Measurements from ENCODE around the gene CIT. TPM values are rescaled to one million over a fixed set of nuclear protein-coding genes. Genes with fewer than 3 reads are reported as not detected.

CIT gene
- total RNA-seq, 1 experiment from 2014 or later = 58.9 TPM

GRCh38 chr12:119740830-119741229, 136.3 kb downstream of the CIT start:
- Histone ChIP-seq H3K9me2 (replicated peaks; ENCODE audit: low read length) (no peaks in the 10 kb centered on the region), H3K79me2 (ENCODE audit: low read length) (no peaks in the 10 kb centered on the region), H3K27ac (ENCODE audit: low read length) (no peak overlapping the region), H3K4me3 (ENCODE audit: low read length) (no peak overlapping the region), H3F3A (ENCODE audit: low read length, unreplicated experiment) (no peaks in the 10 kb centered on the region), H2AFZ (ENCODE audit: low read length) (no peak overlapping the region), H3K27me3 (ENCODE audit: low read length) (no peaks in the 10 kb centered on the region), H3K9me3 (ENCODE audit: low read length) (peaks cover 12% of the 10 kb centered on the region), H3K36me3 (ENCODE audit: low read depth, low read length) (peaks cover 43% of the 10 kb centered on the region), H4K20me1 (ENCODE audit: low read length) (no peaks in the 10 kb centered on the region), H3K4me1 (ENCODE audit: insufficient read depth, low read length) (no peaks in the 10 kb centered on the region), H3K4me2 (ENCODE audit: low read length) (no peak overlapping the region), H3K9ac (ENCODE audit: low read length) (no peak overlapping the region)
- ChIA-PET CTCF (no interaction called here), POLR2A (ENCODE audit: unreplicated experiment) (no interaction called here)
- intact Hi-C loops (cut with micrococcal nuclease) = no loop called here
- TF ChIP-seq EZH2 (IDR thresholded peaks at IDR 0.05; ENCODE audit: low read length, unreplicated experiment) (no peak), EZH2phosphoT487 (IDR thresholded peaks at IDR 0.05; ENCODE audit: borderline replicate concordance, low read length) (no peak)
- TF ChIP-seq, protein P1, sequence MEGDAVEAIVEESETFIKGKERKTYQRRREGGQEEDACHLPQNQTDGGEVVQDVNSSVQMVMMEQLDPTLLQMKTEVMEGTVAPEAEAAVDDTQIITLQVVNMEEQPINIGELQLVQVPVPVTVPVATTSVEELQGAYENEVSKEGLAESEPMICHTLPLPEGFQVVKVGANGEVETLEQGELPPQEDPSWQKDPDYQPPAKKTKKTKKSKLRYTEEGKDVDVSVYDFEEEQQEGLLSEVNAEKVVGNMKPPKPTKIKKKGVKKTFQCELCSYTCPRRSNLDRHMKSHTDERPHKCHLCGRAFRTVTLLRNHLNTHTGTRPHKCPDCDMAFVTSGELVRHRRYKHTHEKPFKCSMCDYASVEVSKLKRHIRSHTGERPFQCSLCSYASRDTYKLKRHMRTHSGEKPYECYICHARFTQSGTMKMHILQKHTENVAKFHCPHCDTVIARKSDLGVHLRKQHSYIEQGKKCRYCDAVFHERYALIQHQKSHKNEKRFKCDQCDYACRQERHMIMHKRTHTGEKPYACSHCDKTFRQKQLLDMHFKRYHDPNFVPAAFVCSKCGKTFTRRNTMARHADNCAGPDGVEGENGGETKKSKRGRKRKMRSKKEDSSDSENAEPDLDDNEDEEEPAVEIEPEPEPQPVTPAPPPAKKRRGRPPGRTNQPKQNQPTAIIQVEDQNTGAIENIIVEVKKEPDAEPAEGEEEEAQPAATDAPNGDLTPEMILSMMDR (conservative IDR thresholded peaks at IDR 0.05; ENCODE audit: low read depth, low read length) = no peak
- ATAC-seq = no peak
- BruUV-seq (replicated peaks) = no TSS peak
- no peak for DNase-seq

- Histone ChIP-seq H2AFZ (ENCODE audit: low read length) (no peak overlapping the region), H3K4me2 (ENCODE audit: low read length) (no peak overlapping the region), H3K27ac (ENCODE audit: low read length) (no peak overlapping the region), H3K9ac (ENCODE audit: low read length) (no peak overlapping the region), H3K4me3 (ENCODE audit: low read length) (no peak overlapping the region), H3F3A (ENCODE audit: low read length, unreplicated experiment) (no peaks in the 10 kb centered on the region), H3K27me3 (ENCODE audit: low read length) (no peaks in the 10 kb centered on the region), H3K79me2 (ENCODE audit: low read length) (no peaks in the 10 kb centered on the region), H3K36me3 (ENCODE audit: low read depth, low read length) (peaks cover 24% of the 10 kb centered on the region), H4K20me1 (ENCODE audit: low read length) (no peaks in the 10 kb centered on the region), H3K9me3 (ENCODE audit: low read length) (no peaks in the 10 kb centered on the region), H3K4me1 (ENCODE audit: insufficient read depth, low read length) (no peaks in the 10 kb centered on the region), H3K9me2 (replicated peaks; ENCODE audit: low read length) (no peaks in the 10 kb centered on the region)
- POLR2A ChIA-PET (ENCODE audit: unreplicated experiment) = no interaction called here
- no peak for TF ChIP-seq EZH2phosphoT487 (IDR thresholded peaks at IDR 0.05; ENCODE audit: borderline replicate concordance, low read length)
- TF ChIP-seq, protein P1 (conservative IDR thresholded peaks at IDR 0.05; ENCODE audit: low read depth, low read length) = no peak
- no peak for TF ChIP-seq EZH2 (IDR thresholded peaks at IDR 0.05; ENCODE audit: low read length, unreplicated experiment)
- intact Hi-C loops (cut with micrococcal nuclease) = no loop called here
- no peak for ATAC-seq
- BruUV-seq (replicated peaks) = no TSS peak
- DNase-seq = no peak
- CTCF ChIA-PET = no interaction called here
These were observed 142.0 kb downstream of the CIT start for GRCh38 chr12:119735079-119735478.

DNA sequence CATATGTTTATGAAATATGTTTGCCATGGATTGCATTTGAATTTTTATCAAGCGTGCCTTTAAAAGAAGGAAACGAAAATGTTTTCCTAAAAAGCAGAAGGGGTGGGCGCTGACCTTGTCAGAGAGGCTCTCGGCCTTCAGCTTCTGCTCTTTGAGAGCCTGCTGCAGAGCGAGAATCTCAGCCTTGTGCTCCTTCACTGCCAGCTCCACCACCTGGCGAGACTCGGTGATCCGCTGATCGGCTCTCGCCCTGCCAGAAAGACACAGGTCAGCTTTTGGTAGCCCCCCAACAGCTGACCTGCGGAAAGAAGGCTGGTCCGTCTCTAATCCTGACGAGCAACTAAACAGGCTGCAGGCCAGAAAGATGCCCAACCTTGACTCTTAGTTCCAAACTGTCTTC, 146.7 kb downstream of the CIT start:
- H3K4me1 ChIP-seq (ENCODE audit: insufficient read depth, low read length) = no peaks in the 10 kb centered on the region
- intact Hi-C loops (cut with micrococcal nuclease) = no loop called here
- no TSS peak for BruUV-seq (replicated peaks)
- H4K20me1 ChIP-seq (ENCODE audit: low read length) = no peaks in the 10 kb centered on the region
- H2AFZ ChIP-seq (ENCODE audit: low read length) = no peak overlapping the region
- H3K9me2 ChIP-seq (replicated peaks; ENCODE audit: low read length) = no peaks in the 10 kb centered on the region
- H3K4me2 ChIP-seq (ENCODE audit: low read length) = no peak overlapping the region
- H3F3A ChIP-seq (ENCODE audit: low read length, unreplicated experiment) = no peaks in the 10 kb centered on the region
- H3K79me2 ChIP-seq (ENCODE audit: low read length) = no peaks in the 10 kb centered on the region
- CTCF ChIA-PET = no interaction called here
- H3K9me3 ChIP-seq (ENCODE audit: low read length) = no peaks in the 10 kb centered on the region
- DNase-seq (no peak), ATAC-seq (no peak)
- H3K27me3 ChIP-seq (ENCODE audit: low read length) = no peaks in the 10 kb centered on the region
- no peak overlapping the region for H3K9ac ChIP-seq (ENCODE audit: low read length)
- H3K36me3 ChIP-seq (ENCODE audit: low read depth, low read length) = peaks cover 38% of the 10 kb centered on the region
- POLR2A ChIA-PET (ENCODE audit: unreplicated experiment) = no interaction called here
- no peak overlapping the region for H3K27ac ChIP-seq (ENCODE audit: low read length)
- no peak for TF ChIP-seq EZH2 (IDR thresholded peaks at IDR 0.05; ENCODE audit: low read length, unreplicated experiment)
- TF ChIP-seq, protein P1 (conservative IDR thresholded peaks at IDR 0.05; ENCODE audit: low read depth, low read length) = no peak
- TF ChIP-seq EZH2phosphoT487 (IDR thresholded peaks at IDR 0.05; ENCODE audit: borderline replicate concordance, low read length) = no peak
- no peak overlapping the region for H3K4me3 ChIP-seq (ENCODE audit: low read length)
